ENCODE data around the gene CDO1.

CDO1 gene

DNA sequence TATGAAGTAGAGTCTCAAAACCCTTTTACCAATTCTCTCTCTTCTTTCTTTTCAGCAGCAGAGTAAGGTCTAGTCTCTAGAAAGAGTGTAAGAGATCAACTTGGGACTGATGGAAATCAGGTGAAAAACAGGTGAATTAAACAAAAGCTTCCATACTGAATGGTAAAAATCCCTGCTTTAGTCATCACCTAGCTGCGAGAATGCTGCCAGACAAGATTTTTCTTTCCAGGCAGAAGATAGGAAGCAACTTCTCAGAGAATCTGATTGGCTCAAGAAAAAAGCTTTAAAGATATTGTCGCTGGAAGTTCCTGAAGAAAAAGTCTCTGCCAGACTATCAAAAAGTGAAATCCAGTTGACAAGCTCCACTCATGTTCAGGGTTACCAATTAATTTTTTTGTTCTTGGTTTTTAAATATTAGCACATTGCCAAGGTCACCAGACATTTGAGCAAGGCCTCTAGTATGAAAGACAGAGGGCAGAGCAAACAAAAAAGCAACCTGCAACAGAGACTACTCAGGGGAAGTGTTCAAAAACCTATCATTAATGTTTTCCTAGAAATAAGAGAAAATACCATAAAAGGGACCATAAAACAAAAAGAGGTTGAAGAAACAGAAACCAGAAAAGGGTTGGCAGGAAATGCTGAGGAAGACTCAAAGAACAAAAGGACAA lies 9.3 kb downstream of the CDO1 start:
- no peak for DNase-seq (ENCODE audit: insufficient read length, low spot score)
- no peak for FAIRE-seq
- TF ChIP-seq, protein P1, sequence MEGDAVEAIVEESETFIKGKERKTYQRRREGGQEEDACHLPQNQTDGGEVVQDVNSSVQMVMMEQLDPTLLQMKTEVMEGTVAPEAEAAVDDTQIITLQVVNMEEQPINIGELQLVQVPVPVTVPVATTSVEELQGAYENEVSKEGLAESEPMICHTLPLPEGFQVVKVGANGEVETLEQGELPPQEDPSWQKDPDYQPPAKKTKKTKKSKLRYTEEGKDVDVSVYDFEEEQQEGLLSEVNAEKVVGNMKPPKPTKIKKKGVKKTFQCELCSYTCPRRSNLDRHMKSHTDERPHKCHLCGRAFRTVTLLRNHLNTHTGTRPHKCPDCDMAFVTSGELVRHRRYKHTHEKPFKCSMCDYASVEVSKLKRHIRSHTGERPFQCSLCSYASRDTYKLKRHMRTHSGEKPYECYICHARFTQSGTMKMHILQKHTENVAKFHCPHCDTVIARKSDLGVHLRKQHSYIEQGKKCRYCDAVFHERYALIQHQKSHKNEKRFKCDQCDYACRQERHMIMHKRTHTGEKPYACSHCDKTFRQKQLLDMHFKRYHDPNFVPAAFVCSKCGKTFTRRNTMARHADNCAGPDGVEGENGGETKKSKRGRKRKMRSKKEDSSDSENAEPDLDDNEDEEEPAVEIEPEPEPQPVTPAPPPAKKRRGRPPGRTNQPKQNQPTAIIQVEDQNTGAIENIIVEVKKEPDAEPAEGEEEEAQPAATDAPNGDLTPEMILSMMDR (IDR thresholded peaks at IDR 0.05; ENCODE audit: insufficient read depth, missing control alignments): no peak

DNA sequence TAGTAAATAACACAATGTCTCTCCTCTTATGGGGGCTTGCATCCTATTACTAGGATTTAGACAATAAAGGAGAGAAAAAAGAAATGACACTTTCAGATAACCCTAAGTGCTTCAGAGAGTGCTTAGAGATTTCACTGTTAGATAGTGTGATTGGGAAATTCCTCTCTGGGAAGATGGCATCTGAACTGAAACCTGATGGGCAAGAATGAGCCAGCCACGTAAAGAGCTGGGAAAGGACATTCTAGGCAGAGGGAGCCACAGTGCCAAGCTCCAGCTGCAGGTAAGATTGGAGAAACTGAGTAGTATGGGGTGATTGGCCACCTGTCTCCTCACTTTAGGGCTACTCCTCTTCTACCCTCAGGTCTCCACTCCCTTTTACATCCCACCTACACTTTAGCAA lies 14.5 kb downstream of the CDO1 start:
- no peak for FAIRE-seq

DNA sequence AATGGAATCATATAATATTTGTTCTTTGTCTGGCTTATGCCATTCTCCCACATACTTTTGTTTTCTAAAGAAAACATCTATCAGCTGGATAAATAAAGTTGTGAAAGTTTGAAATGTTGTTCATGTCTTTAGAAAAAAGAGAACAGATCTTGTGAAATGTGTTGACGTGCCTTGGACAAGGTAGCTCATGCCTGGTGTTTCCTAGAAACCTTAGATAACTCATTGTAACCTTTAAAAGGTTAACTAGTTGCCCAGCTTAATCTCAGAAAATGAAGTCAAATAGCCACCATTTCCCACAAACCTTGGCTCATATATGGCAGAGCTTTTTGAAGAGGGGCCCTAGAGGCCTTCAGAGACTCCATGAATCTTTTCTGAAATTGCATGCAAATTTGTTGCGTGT lies 15.3 kb downstream of the CDO1 start:
- TF ChIP-seq, protein P1 (IDR thresholded peaks at IDR 0.05; ENCODE audit: insufficient read depth, missing control alignments): no peak
- FAIRE-seq (no peak), DNase-seq (ENCODE audit: insufficient read length, low spot score) (no peak)

More for the DNA sequence above, 14.5 kb downstream of the CDO1 start:
- DNase-seq (ENCODE audit: insufficient read length, low spot score): no peak
- TF ChIP-seq, protein P1 (IDR thresholded peaks at IDR 0.05; ENCODE audit: insufficient read depth, missing control alignments): no peak

DNA sequence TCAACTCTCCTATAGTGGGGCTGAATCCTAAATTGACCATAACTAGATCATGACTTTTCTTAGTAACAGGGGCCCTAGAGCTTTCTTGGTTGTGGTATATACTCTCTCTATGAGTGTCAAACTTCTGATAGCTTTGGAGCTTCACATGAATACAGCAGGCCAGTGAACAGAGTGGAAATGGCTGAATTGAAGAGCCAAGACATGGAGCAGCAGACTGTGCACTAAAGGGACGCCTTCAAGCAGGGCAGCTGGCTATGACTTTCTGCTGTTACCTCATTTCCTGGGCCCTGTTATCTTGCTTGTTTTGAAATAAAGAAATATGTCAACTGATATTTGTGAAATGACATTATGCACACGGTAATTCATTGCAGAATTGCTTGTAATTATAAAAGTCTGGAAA lies 16.4 kb downstream of the CDO1 start:
- no peak for DNase-seq (ENCODE audit: insufficient read length, low spot score)
- FAIRE-seq: no peak

DNA sequence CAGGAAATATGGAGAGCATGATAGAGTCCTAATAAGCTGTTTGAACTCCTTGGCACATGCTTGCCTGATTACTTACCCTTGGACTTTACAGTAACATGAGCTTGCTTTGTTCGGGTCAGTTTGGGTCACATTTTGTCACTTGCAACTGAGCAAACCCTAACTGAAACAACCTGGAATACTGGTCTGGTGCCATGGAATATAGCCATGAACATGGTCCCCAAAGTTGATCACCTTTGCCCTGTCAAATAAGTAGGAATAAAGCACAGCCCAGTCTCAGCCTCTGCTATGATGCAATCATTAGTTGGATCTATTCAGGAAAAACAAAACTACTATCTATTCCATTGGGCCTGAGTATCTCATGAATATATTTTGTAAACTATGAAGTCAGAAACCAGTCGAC lies 18.2 kb downstream of the CDO1 start:
- FAIRE-seq: no peak
- no peak for DNase-seq (ENCODE audit: insufficient read length, low spot score)
- TF ChIP-seq, protein P1 (IDR thresholded peaks at IDR 0.05; ENCODE audit: insufficient read depth, missing control alignments): no peak

More for the DNA sequence above, 16.4 kb downstream of the CDO1 start:
- TF ChIP-seq, protein P1 (IDR thresholded peaks at IDR 0.05; ENCODE audit: insufficient read depth, missing control alignments): no peak

DNA sequence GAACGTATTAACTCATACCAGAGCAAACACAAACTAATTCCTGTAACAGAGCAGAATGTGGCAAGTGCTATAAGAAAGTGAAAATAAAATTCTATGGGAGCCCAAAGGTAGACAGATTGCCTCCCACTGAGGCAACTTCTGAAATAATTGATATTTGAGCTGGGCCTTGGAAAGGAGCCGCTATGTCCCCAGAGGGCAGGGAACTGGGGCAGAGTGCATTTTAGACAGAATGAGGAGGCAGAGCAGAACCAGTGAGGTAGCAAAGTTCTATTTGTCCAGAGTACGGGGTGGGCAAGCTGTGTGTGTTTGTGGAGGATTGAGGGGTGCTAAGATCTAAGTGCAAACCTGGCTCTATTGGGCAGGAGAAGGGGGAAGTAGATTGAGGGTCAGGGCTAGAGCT lies 19.8 kb downstream of the CDO1 start:
- FAIRE-seq (no peak), DNase-seq (ENCODE audit: insufficient read length, low spot score) (no peak)
- TF ChIP-seq, protein P1 (IDR thresholded peaks at IDR 0.05; ENCODE audit: insufficient read depth, missing control alignments): no peak

DNA sequence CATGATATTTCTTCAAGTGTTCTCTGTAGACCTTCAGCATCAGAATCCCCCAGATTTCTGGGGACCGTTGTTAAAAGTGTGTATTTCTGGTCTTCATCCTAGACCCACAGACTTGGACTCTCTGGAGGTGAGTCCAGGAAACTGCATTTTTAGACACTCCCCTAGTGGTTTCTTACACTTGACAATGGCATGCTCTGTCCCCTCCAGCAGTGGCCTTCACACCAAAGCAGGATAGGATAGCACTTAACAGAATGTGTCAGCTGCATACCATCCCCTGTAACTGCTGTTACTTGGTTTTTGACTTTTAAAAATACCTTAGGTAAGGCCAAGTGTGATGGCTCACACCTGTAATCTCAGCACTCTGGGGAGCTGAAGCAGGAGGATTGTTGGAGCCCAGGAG lies 20.8 kb downstream of the CDO1 start:
- TF ChIP-seq, protein P1 (IDR thresholded peaks at IDR 0.05; ENCODE audit: insufficient read depth, missing control alignments): no peak
- no peak for FAIRE-seq
- no peak for DNase-seq (ENCODE audit: insufficient read length, low spot score)
